ENCODE measurements around the gene SUPT20HL1. TPM values are rescaled to one million over a fixed set of nuclear protein-coding genes. Genes with fewer than 3 reads are reported as not detected.

Gene SUPT20HL1
- total RNA-seq, 2 experiments from 2014 or later = not detected

GRCh38 chrX:24314019-24314635 lies 46.3 kb upstream of the SUPT20HL1 start, which contains the start of gene SUPT20HL2:
Gene SUPT20HL2, minus strand, starts transcription at chrX:24314069. Its CDS starts 754 bp downstream, at chrX:24313315.
- Histone ChIP-seq H3K4me3 (ENCODE audit: low read depth, low read length, poor library complexity, severe bottlenecking) (no peak within 1 kb of the TSS), H2AFZ (ENCODE audit: low read length) (no peak within 1 kb of the TSS), H3K9me2 (ENCODE audit: insufficient read depth, low read length) (no peaks in the 10 kb centered on the region), H3K36me3 (ENCODE audit: insufficient read depth, low read length) (no peaks in the 10 kb centered on the region), H3K4me2 (ENCODE audit: low read length) (no peak within 1 kb of the TSS), H3K79me2 (ENCODE audit: insufficient read depth, low read depth, low read length) (no peaks in the 10 kb centered on the region), H3K27ac (ENCODE audit: low read depth, low read length, poor library complexity, severe bottlenecking) (no peak within 1 kb of the TSS), H3K9me3 (ENCODE audit: low read length) (no peaks in the 10 kb centered on the region), H4K20me1 (ENCODE audit: insufficient read depth, low read length) (no peaks in the 10 kb centered on the region), H3K4me1 (ENCODE audit: insufficient read depth, low read length, poor library complexity, severe bottlenecking) (no peaks in the 10 kb centered on the region)
- CTCF ChIA-PET (ENCODE audit: unreplicated experiment) = no interaction called here
- POLR2A ChIA-PET = no interaction called here
- no TSS peak for BruUV-seq (replicated peaks)
- intact Hi-C loops (cut with micrococcal nuclease; ENCODE audit: unreplicated experiment) = no loop called here
- TF ChIP-seq EZH2phosphoT487 (IDR thresholded peaks at IDR 0.05; ENCODE audit: borderline replicate concordance, low read depth, low read length) = no peak
- TF ChIP-seq CTCF (conservative IDR thresholded peaks at IDR 0.05; ENCODE audit: low read length) = no peak
- no peak for DNase-seq (ENCODE audit: low spot score)

GRCh38 chrX:24316111-24316510 lies 44.3 kb upstream of the SUPT20HL1 start:
- Histone ChIP-seq H3K4me3 (ENCODE audit: low read depth, low read length, poor library complexity, severe bottlenecking) (no peak overlapping the region), H3K9me3 (ENCODE audit: low read length) (no peaks in the 10 kb centered on the region), H3K9me2 (ENCODE audit: insufficient read depth, low read length) (no peaks in the 10 kb centered on the region), H3K36me3 (ENCODE audit: insufficient read depth, low read length) (no peaks in the 10 kb centered on the region), H2AFZ (ENCODE audit: low read length) (no peak overlapping the region), H3K4me1 (ENCODE audit: insufficient read depth, low read length, poor library complexity, severe bottlenecking) (no peaks in the 10 kb centered on the region), H3K79me2 (ENCODE audit: insufficient read depth, low read depth, low read length) (no peaks in the 10 kb centered on the region), H3K4me2 (ENCODE audit: low read length) (no peak overlapping the region), H3K27ac (ENCODE audit: low read depth, low read length, poor library complexity, severe bottlenecking) (no peak overlapping the region), H4K20me1 (ENCODE audit: insufficient read depth, low read length) (no peaks in the 10 kb centered on the region)
- ChIA-PET CTCF (ENCODE audit: unreplicated experiment) (no interaction called here), POLR2A (interaction anchor here (0.7 kb wide), 1 partner anchor 287 kb away, joined by 4 read pairs; no protein-coding TSS in a partner anchor)
- BruUV-seq (replicated peaks) = no TSS peak
- no peak for DNase-seq (ENCODE audit: low spot score)
- intact Hi-C loops (cut with micrococcal nuclease; ENCODE audit: unreplicated experiment) = no loop called here
- TF ChIP-seq EZH2phosphoT487 (IDR thresholded peaks at IDR 0.05; ENCODE audit: borderline replicate concordance, low read depth, low read length) (no peak), CTCF (conservative IDR thresholded peaks at IDR 0.05; ENCODE audit: low read length) (no peak)

- H2AFZ ChIP-seq (ENCODE audit: low read length) = no peak overlapping the region
- H3K36me3 ChIP-seq (ENCODE audit: insufficient read depth, low read length) = no peaks in the 10 kb centered on the region
- BruUV-seq (replicated peaks) = no TSS peak
- H3K4me3 ChIP-seq (ENCODE audit: low read depth, low read length, poor library complexity, severe bottlenecking) = no peak overlapping the region
- ChIA-PET POLR2A (no interaction called here), CTCF (ENCODE audit: unreplicated experiment) (no interaction called here)
- H4K20me1 ChIP-seq (ENCODE audit: insufficient read depth, low read length) = no peaks in the 10 kb centered on the region
- no peaks in the 10 kb centered on the region for H3K79me2 ChIP-seq (ENCODE audit: insufficient read depth, low read depth, low read length)
- no peaks in the 10 kb centered on the region for H3K9me3 ChIP-seq (ENCODE audit: low read length)
- no peaks in the 10 kb centered on the region for H3K9me2 ChIP-seq (ENCODE audit: insufficient read depth, low read length)
- no peaks in the 10 kb centered on the region for H3K4me1 ChIP-seq (ENCODE audit: insufficient read depth, low read length, poor library complexity, severe bottlenecking)
- H3K4me2 ChIP-seq (ENCODE audit: low read length) = no peak overlapping the region
- intact Hi-C loops (cut with micrococcal nuclease; ENCODE audit: unreplicated experiment) = no loop called here
- H3K27ac ChIP-seq (ENCODE audit: low read depth, low read length, poor library complexity, severe bottlenecking) = no peak overlapping the region
- no peak for DNase-seq (ENCODE audit: low spot score)
- no peak for TF ChIP-seq EZH2phosphoT487 (IDR thresholded peaks at IDR 0.05; ENCODE audit: borderline replicate concordance, low read depth, low read length)
- no peak for TF ChIP-seq CTCF (conservative IDR thresholded peaks at IDR 0.05; ENCODE audit: low read length)
Observed at GRCh38 chrX:24317567-24317966, 42.9 kb upstream of the SUPT20HL1 start.

Measured in OCI-LY7 (cell line).